ENCODE data around the gene LMOD1.

The LMOD1 gene

DNA sequence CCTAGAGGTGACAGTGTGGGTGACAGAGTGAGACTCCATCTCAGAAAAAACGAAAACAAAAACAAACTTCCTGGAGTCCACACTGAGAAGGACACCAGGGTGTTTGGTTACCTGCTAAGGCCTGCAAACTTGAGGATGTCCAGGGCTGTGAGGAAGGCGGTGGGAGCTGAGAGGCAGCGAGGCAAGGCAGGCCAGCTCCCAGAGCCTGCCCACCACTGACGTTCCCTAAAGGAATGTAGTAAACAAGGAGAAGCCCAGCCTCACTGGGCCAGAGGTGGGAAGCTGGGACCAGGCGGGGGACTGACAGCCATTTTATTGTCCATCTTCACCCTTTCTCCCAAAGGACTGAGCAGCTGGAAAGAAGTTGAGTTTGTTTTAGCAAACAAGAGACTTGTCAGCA, 33.5 kb downstream of the LMOD1 start:
- TF ChIP-seq GATA3 (IDR thresholded peaks at IDR 0.05; ENCODE audit: low read depth, low read length) = no peak
- no peak for TF ChIP-seq GATA2 (IDR thresholded peaks at IDR 0.05; ENCODE audit: low read depth, low read length)

DNA sequence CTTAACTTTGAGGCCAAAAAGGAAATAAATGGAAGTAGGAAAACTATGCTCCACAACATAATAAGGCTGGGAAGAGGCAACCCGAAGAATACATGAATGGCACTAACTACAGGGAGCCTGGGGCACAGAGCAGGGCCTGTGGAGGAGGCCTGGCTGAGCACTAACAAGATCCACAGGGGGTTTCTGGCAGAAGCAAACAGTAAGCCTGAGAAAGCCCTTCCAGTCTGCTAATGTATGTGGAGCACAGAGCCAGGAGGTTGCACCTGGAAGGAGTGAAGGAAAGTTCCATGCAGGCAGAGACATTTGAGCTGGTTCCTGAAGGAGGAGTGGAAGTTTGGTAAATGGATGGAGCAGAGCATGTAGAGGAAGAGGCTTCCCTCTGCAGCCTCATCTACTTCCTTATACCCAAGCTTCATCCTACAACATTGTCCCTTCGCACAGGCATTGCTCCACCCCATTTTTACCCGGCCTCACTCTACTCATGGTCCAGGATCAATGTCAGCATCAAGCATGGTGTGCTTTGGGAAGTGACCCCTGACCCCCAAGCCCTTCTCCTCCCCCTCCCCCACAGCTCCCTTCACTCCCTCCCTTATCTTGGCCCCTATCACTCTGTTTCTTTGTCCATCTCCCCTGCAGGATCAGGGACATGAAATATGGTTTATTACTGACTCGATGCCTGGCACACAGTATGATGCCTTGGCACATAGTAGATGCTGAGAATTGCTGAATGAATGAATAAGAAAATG, 34.3 kb downstream of the LMOD1 start:
- TF ChIP-seq GATA2 (IDR thresholded peaks at IDR 0.05; ENCODE audit: low read depth, low read length) (no peak), GATA3 (IDR thresholded peaks at IDR 0.05; ENCODE audit: low read depth, low read length) (no peak)

DNA sequence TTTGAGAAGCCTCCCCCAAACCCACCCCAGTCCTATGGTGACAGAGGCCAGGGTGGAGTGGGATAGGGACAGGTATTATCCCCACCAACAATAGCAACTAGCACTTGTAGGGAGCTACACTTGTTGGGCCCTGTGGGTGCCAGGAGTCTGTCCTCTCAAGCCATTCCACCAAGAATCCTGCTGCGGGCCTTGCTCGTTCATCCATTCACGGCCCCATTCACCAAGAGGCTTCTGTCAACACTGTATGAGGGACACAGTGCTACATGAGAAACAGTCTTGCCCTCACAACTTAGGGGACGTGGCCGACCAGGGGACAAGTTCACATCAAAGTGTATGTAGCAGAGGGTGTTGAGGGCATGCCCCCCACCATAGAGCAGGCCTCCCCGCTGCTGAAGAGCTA, 38.7 kb downstream of the LMOD1 start:
- TF ChIP-seq GATA3 (IDR thresholded peaks at IDR 0.05; ENCODE audit: low read depth, low read length) (no peak), GATA2 (IDR thresholded peaks at IDR 0.05; ENCODE audit: low read depth, low read length) (no peak)

DNA sequence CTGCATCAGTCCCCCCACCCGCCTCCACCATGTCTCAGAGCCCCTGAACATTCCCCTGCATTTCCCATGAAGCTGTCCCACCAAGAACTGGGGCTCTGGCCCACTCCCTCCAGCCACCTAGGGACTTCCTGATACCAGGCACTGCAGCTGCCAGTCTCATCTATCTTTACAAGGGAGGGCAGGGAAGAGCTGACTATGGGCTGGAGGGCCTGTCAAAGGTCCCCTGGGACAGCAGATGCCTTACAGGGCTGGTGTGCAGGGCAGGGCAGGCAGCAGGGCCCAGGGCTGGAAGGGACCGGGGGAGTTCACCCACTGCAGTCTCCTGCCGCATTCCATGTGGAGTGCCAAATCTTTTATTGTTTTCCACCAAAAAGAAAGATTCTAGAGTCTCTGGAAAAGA, 40.0 kb downstream of the LMOD1 start:
- TF ChIP-seq GATA2 (IDR thresholded peaks at IDR 0.05; ENCODE audit: low read depth, low read length) (no peak), GATA3 (IDR thresholded peaks at IDR 0.05; ENCODE audit: low read depth, low read length) (no peak)

DNA sequence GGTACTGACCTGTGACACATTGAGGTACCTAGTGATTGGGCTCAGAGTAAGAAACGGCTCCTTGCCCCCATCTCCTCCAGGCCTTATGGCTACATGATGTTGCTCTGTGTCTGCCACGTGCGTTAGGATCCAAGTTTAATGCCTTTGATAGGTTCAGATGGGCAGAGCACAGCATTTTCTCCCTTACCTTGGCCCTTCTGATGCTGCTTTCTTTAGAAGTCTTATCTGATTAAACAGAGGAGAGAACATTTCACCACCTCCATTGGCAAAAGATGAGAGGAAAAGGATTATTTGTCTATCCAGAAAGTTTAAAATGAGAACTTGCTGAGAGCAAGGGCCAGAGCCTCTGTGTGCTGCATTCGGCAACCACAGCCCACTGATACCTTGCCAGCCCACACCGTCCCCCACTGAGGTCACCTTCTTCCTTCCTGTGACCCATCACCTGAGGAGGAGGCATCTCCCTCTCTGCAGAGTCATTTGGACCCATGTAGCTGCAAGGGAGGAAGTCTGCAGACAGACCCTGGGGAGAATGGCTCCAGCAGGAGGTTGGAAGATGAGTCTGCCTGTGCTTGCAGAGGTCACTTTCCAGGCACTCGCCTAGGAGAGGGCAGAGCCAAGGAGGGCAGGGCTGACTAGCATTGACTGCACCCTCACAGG, 41.0 kb downstream of the LMOD1 start:
- TF ChIP-seq GATA2 (IDR thresholded peaks at IDR 0.05; ENCODE audit: low read depth, low read length) (no peak), GATA3 (IDR thresholded peaks at IDR 0.05; ENCODE audit: low read depth, low read length) (no peak)

DNA sequence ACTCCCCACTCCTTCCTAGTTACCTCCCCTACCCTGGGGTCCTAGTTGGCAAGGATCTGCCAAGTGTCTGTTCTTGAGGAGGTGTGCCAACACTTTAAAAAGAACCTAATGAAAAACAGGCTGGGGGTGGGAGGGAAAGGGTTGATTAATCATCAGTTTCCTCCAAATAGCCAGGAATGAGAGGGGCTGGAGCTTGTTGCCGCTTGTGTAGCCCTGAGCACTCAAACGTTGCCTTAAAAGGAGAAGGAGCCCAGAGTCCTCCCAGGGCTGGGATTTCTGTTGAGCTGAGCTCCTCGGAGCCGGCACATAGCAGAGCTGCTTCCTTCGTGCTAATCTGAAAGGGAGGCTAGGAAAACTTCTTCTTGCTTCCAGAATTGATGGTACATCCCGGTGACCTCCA, 41.8 kb downstream of the LMOD1 start:
- TF ChIP-seq GATA3 (IDR thresholded peaks at IDR 0.05; ENCODE audit: low read depth, low read length) (no peak), GATA2 (IDR thresholded peaks at IDR 0.05; ENCODE audit: low read depth, low read length) (no peak)

DNA sequence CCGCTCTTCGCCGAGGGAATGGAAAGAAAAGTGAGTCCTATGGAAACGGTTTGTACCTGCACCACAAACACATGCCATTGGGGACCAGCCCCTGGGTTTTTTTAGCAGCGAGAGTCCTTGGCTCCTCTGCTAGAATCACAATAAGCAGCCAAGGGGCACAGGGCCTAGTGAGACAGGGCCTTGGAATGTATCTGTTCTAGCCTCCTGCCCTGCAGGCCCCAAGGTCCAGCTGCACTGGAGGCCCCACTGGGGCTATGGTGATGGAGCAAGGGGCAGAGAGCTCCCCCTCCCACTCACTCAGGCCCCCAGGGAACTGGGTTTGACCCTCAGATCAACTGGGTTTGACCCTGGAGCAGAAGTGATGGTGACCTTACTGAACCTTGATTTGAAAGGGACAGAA, 43.2 kb downstream of the LMOD1 start:
- TF ChIP-seq GATA2 (IDR thresholded peaks at IDR 0.05; ENCODE audit: low read depth, low read length) = no peak
- no peak for TF ChIP-seq GATA3 (IDR thresholded peaks at IDR 0.05; ENCODE audit: low read depth, low read length)

DNA sequence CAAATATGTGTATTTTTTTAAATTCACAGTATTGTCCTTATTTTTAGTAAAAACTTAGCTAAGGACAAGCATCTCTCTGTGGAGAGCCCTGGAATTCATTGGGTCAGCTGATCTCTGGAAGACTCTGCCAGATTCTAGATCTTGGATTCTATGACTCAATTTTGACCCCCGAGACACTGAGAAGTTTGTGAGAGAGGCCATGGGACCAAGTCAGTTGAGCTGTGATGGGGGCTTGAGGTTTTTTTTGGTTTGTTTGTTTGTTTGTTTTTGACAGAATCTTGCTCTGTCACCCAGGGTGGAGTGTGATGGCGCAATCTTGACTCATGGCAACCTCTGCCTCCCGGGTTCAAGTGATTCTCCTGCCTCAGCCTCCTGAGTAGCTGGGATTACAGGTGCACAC, 44.1 kb downstream of the LMOD1 start:
- no peak for TF ChIP-seq GATA2 (IDR thresholded peaks at IDR 0.05; ENCODE audit: low read depth, low read length)
- TF ChIP-seq GATA3 (IDR thresholded peaks at IDR 0.05; ENCODE audit: low read depth, low read length) = no peak

DNA sequence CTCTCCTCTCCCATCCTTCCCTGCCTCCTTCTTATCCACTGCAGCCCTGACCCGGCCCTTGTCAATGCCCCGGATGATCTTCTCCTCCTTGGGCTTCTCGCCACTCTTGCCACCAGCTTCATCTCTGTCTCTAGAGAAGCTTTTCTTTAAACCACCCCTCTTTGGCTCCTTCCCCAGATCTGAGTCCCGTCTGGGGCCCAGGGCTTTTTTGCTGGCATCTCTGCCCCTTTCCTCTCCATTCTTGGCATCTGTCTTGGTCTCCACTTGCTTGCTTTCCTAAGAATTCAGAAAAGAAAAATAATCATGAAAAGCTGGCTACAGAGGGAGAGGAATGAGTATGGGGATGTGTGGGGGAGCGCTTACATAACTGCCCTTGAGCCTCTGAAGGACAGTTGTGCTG, 45.9 kb downstream of the LMOD1 start:
- TF ChIP-seq GATA2 (IDR thresholded peaks at IDR 0.05; ENCODE audit: low read depth, low read length) = no peak
- TF ChIP-seq GATA3 (IDR thresholded peaks at IDR 0.05; ENCODE audit: low read depth, low read length) = no peak

DNA sequence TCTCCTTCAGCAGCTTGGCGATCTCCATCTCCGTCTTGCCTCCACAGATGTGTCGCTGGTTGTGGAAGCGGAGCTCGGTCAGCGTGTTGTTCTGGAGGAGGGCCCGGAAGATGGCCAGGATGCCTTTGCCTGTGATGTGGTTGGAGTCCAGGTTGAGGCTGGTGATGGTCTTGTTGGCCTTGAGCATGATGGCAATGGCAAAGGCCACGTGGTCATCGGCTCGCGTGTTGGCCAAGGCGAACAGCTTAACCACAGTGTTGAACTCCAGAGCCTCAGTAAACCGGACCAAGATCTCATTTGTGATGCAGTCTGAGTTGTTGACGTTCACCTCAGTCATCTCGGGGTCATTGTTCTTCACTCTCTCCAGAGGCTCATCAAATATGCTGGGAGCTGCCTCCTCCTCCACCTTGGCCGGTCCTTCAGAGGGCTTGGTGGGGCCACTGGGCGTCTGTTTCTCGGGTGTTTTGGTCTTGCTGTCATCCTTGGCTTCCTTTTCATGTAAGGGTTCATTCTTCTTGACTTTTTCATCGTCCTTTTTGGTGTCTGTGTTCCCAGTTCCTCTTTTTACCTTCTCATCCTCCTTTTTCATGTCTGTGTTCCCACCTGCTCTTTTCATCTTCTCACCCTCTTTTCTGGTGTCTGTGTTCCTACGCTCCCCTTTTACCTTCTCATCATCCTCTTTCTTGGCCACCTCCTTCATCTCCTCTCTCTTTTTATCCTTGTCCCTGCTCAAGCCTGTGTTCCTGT, 46.5 kb downstream of the LMOD1 start:
- TF ChIP-seq GATA2 (IDR thresholded peaks at IDR 0.05; ENCODE audit: low read depth, low read length) = no peak
- no peak for TF ChIP-seq GATA3 (IDR thresholded peaks at IDR 0.05; ENCODE audit: low read depth, low read length)

DNA sequence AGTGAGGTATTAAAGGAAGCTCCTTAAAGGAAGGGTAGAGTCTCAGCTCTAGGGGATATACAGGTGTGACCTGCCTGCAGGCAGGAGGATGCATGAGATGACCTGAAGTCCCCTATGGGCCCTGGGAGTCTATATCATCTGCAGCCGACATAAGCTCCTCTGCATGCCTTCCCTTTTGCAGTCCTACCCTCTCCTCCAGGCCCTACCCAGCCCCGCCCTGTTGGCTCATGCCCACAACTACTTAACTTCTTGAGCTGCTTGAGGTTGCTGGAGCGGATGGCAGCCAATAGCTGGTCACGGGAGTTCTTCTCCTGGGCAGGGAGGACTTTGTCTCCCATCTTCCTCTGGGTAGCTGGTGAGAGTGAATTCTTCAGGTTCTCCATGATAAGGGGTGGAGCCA, 47.4 kb downstream of the LMOD1 start:
- TF ChIP-seq GATA3 (IDR thresholded peaks at IDR 0.05; ENCODE audit: low read depth, low read length) (no peak), GATA2 (IDR thresholded peaks at IDR 0.05; ENCODE audit: low read depth, low read length) (no peak)

DNA sequence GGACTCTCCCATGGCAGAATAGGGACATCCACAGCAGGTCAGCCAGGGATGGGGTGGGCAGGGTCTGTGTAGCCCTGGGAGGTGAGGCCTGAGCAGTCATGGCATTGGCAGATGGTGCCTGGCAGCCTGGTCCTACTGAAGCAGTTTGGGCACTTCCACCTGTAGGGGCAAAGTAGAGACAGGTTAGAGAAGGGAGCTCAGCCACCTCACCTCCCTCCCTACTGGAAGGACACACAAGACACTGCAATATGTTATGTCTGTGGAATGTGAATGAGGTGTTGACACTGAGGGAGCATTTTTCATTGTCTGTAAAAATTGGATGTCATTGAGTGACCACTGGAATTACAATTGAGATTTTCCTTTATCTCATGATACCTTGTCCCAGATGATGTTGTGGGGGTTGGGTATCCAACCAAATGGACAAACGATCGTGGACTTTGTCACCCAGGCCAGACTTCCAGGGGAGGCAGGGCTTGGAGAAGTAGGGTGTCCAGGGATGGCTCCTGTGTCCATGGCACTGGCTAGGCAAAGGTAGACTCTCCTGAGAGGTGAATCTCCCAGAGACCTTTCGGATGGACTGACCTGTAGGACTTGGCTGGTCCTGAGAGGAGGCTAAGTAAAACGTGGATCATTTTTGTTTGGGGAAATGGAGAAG, 48.0 kb downstream of the LMOD1 start:
- TF ChIP-seq GATA3 (IDR thresholded peaks at IDR 0.05; ENCODE audit: low read depth, low read length) (no peak), GATA2 (IDR thresholded peaks at IDR 0.05; ENCODE audit: low read depth, low read length) (no peak)

DNA sequence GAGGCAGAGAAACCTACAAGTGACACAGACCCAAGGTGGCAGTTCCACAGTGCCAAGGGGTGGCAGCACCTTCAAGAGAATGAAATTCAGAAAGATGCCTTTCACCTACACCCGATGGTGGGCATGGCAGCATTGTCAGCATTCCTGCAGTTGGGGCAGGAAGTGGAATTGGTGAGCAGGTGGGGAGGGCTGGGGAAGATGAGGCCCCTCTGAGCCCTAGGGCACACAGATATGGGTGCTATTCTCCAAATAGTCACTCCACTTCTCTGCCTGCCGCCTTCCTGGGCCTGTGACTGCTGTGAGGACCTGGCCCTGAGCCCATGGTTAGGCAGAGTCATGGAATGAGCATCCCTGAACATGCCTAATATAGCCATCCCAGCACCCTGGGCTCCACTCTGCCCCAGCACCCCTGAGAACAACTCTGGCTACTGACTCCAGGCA, 49.4 kb downstream of the LMOD1 start:
- TF ChIP-seq GATA2 (IDR thresholded peaks at IDR 0.05; ENCODE audit: low read depth, low read length) (no peak), GATA3 (IDR thresholded peaks at IDR 0.05; ENCODE audit: low read depth, low read length) (no peak)
